SKM-1 (cell line): ENCODE results near the gene JAML.

Experiments used
- DNase-seq: peaks from one replicate; lab custom pipeline; 2025; ENCODE audit not compliant: unreplicated experiment; lab: John Stamatoyannopoulos, UW

Gene JAML, protein sequence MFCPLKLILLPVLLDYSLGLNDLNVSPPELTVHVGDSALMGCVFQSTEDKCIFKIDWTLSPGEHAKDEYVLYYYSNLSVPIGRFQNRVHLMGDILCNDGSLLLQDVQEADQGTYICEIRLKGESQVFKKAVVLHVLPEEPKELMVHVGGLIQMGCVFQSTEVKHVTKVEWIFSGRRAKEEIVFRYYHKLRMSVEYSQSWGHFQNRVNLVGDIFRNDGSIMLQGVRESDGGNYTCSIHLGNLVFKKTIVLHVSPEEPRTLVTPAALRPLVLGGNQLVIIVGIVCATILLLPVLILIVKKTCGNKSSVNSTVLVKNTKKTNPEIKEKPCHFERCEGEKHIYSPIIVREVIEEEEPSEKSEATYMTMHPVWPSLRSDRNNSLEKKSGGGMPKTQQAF

DNA sequence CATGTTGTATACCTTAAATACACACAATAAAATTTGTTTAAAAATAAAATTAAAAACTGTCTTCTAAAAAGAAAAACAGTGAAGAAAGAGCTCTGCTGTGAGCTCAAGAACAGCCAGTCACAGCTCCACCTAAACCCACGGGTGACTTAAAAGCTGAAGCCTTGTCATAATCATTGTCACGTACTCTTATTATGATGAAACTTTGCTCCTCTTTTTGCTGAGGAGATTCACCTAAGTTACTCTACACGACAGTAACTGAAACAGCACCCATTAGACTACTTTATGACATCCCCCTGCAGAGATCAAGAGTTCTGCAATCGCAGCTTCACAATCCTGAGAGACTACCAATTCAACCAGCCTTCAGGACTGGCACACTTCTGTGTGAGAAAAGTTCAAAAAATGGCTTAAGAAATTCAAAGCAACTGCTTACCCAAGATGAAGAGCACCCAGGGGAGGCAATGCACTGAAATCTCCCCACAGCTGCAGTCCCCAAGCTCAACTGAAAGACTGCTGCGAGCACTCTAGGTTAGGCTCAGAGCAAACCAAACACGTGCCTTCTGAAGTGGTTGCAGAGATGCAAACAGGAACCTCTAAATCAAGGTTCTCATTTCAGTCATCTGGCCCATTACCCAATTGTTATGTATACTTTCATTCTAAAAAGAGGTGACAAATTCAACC lies at the start of gene JAML:
TSS of gene JAML (minus strand) at position 501 of the 678 bp plus-strand sequence. CDS start 10,145 bp downstream, outside the sequence.
- DNase-seq = no peak

DNA sequence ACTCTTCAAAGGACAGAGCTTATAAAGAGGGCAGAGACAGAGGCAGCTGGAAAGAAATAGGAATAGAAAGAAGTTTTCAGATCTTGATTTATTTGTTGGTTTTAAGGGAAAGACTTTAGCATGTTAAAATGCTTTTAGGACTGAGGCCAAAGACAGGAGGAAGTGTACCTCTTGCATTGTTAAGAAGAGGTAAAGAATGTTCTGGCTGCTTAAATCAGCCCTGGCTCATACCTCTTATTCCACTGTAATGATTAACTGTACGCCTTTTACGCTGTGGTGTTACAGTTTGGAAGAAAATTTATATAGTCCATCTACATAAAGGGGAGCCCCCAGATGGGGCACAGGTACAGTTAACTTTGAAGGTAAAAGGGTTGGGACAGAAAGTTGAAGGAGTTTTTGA lies 49.4 kb upstream of the JAML start:
- no peak for DNase-seq

DNA sequence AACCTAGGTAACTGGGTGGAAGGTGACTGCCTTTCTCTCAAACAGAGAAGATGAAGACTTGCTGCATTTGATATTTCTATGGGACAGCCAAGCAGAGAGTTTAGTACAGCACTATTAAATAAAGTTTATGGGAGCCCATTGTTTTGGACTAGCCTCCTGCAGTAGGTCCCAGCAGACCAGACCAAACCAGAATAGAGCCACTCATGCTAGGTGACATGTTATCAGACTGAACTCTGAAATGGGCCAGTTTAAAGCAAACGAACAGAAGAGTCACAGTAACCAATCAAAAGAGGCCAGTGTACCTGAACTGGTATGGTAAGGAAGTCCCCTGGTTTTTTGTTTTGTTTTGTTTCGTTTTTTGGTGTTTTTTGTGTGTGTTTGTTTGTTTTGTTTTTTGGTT lies 47.2 kb upstream of the JAML start:
- DNase-seq = no peak

DNA sequence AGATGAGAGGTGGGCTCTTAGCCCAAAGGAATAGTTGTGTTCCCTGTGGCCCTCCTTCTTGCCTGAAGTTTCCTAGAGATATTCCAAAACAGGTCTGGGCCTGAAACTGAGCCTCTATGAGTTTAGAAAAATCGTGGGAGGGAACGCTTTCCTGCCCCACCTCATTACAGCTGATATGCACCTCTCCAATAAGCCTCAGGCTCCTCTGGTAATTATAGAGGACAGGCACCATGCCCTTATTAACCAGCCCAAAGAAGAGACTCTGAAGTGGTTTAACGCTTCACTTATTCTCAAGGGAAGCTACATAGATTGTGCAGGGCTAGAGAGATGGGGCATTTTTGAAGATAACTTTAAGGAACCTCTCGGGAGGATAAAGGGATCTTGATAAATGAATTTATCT lies 42.7 kb upstream of the JAML start:
- DNase-seq = no peak

DNA sequence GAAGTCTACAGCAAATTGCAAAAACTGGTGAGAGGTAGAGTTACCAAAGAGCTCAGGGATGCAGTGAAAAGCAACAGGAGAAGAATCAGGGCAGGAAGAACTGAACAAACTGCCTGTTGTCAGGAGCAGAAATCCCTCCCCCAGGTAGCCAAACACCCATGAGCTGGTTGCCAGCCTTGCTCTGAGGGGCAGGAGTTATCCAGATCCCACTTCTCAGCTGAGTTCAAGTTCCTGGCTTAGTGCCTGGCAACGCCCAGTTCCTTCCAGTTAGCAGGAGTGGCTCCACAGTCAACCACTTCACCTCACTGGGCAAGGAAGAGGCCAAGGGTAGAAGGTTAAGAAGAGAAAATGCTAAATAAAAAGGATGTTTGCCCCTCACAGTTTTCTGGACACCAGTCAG lies 41.1 kb upstream of the JAML start:
- no peak for DNase-seq

DNA sequence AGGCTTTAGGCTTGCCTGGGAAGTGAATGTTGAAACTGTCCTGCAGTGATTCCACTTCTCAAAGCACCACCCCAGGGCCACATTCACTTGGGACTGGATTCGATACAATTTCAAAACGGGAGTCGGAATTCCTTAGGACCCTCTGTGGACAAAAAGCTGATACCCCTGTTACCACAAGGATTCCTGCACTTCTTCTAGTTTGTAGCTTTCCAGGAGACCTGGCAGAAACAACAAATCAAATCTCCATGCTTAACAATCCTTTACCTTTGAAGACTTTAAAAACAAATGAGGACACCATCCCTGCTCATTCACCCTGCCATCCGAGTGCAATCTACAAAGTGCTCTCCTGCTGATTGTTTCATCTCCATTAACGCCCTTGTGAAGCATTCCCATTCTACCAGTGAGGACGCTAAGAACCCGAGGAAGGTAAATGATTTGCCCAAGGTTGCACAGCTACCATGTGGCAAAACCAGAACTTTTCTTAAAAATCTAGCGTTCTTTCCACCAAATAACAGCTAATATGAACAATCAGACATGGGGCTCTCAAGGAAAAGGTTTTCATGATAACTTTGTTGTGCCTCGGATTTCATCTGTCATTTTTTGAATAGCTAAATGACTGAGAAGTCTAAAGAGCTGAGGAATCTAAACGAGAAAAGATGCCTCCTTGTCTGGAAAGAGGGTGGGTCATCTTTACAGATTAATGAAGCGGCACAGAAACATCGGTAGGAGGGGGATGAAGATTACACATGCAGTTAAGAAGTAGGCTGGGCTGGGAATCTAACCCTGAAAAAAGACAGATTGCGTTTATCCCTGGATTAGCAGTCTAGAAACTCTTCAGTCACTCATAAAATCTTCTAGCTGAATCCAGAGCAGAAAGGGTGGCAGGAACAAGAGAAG lies 40.0 kb upstream of the JAML start:
- no peak for DNase-seq

DNA sequence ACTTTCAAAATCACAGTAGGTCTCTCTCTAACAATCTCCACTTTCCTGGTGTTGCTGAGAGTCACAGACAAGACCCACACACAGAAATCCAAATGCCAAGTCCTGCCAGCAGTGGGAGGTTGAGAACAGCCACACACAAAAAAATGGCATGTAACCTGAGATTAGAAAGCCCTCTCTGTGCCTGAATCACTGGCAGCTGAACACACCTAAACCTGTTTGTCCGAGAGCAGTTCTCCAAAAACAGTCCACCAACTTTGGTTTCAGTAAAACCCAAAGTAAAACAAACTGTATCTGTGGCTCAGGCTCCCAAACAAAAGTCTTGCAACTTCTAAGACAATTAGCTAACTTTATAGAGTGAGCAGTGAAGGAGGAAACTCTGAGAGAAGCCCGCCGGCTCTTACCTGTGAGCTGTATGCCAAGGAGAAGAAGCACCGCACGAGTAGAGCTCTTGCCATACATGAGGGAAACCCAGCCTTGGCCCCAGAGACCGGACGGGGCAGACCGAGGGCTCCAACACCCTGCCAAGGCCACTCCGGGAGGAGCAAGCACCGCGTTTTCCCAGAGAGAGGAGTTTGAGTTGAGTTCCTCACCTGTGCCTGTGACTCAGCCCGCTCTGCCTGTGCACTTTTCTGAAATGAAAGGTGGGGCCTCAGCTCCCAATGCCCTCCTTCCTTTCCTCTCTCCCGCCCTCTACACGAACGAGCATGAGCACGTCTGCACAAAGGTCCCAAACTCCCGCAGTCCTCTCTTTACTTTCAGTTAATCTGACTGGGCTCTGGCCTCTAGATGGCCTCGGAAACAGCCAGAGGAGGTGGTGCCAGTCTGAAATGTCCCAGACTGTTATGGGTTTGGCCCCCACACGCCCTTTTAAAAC lies 39.1 kb upstream of the JAML start, which contains the start of gene MPZL2:
TSS of gene MPZL2 (minus strand) at position 603 of the 874 bp plus-strand sequence. CDS start at position 459, 144 bp downstream.
- no peak for DNase-seq

DNA sequence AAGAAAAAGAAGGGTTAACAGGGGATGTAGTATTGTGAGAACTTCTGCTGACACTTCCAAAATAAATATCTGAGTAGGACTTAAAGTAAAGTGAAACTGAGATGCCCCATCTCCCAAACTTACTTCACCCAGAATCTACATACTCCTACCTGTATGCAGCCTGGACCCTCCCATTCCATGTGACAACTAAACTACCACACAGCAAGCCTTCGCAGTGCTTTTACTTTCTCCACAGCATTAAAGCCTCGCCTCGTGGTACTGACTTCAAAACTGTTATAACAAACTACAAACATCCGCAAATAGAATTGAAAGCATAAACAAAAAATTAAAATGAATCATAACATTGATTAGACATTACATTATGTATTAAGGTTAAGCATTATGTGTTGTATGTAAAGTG lies 38.3 kb upstream of the JAML start:
- DNase-seq = no peak

DNA sequence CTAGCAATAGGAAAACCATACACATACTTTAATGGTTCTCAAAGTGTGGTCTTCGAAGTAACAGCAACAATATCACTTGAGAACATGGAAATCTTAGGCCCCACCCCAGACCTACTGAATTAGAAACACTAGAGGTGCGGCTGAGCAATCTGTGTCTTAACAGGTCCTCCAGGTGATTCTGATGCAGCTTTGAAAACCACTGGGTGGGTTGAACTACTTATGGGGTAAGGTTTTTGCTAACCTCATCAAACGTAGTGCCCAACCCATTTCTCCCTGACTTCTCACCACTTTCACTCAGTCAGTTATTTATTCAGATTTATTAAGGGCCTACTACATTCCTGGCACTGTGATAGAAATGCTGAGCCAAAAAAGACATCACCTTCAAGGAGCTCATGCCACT lies 35.5 kb upstream of the JAML start:
- no peak for DNase-seq

DNA sequence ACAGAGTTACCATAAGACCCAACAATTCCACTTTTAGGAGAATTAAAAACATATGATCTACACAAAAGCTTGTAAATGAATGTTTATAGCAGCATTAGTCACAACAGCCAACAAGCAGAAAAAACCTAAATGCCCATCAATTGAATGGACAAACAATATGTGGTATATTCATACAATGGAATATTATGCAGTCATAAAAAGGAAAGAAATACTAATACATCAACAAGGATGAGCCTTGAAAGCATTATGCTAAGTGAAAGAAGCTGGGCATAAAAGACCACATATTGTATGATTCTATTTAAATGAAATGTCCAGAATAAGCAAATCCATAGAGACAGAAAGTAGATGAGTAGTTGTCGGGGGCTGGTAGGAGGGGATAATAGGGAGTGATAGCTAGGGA lies 34.3 kb upstream of the JAML start:
- DNase-seq = no peak

DNA sequence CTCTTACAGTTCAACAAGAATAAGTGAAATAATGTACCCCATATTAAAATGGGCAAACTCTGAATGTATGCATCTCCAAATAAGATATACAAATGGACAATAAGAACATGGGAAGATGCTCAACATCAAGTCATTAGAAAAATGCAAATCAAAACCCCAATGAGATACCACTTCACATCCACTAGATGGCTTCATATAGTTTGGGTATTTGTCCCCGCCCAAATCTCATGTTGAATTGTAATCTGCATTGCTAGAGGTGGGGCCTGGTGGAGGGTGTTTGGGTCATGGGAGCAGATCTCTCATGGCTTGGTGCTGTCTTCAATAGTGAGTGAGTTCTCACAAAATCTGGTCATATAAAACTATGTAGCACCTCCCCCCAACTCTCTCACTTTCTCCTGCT lies 33.6 kb upstream of the JAML start:
- no peak for DNase-seq

DNA sequence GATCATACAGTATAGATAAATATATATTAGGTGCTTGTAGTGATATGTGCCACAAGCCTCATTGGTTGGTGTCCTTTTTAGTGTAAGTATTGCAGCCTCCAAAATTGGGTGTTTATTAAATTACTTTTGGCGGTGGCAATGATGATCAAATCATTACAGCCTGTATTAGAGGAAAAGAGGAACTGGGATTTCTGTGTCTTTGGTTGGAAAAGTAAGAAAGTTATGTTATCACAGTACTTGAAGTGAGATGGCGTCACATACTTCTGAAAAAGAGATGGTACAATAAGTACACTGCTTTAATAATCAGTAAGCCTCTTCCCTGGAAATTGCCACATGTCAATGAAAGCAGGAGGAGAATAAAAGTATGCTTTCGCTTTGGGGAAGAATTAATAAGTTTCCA lies 27.9 kb upstream of the JAML start:
- DNase-seq = no peak

DNA sequence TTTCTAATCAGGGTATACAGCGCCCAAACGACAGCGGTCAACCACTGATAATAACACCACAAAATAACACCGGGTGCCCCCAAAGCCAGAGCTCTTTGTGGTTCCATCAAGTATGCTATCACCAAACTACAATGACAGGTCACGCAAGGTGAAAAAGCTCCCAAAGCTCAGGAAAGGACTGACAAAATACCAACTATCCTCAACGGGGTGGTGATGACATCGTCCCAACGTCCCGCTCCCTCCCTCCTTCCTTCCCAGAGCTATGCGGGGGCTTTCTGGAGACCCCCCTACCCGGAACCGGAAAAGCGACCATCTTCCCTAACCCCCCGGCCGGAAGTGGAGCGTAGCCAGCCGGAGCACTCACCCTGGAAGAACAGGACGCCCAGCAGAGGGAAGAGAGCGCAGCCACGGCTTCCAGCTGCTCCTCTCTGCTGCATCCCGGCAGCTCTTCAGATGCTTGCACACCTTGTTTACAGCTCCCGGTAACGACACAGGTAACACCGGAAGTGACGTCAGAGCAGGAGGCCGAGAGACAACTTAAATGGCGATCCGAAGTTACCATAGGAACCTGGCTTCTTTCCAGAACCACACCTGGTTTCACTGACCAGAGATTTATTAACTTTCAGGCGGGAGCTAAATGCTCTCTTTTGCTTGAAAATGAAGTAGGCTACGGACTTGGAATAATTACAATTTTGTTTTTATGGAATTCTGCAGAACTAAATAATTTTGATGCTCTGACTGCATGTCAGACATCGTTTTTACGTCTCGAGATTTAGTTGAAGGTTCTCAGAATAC lies 27.2 kb upstream of the JAML start, which contains the start of gene MPZL3:
TSS of gene MPZL3 (minus strand) at position 508 of the 795 bp plus-strand sequence. CDS start at position 437, 71 bp downstream.
- no peak for DNase-seq

DNA sequence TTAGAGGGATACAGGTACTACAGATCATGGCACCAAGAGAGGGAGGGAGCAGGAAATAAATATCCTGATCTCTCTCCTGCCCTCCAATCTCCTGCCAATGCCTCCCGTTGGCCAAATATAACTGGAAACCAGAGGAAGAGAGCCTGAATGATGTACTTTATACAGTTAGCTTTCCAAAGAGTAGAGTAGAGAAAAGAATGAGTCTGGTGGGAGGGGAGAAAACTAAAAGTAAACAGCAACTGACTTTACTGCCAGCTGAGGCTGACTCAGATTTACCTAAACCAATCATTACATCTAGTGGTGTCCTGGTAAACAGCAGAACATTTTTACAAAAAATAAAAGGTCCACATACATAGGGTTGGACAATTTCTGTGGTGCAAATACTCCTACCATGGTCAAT lies 22.2 kb upstream of the JAML start:
- DNase-seq = no peak

DNA sequence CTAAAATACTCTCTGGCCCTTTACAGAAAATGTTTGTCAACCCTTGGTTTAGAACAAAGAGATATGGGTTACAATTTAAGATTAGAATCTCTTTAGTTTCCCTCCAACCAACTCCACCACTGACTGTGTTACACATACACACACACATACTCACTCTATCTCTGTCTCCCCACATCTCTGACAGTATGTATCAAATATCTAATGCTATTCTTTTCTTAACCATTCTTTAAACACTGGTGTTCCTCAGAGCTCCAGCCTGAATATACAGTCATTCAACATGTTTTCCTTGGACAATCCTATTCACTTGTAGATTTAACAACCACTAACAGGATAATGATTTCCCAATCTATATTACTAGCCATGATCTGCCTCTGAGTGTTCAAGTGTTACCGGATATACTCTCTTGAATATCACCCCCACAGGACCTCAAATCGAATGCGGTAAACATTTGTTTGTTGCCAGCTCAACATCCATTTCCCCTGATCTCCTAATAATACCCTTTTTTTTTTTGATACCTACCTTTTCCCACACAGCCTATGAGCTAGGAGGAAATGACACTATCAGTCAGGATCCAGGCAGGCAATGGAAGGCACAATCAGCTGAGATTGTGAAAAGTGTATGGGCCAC lies 21.2 kb upstream of the JAML start:
- DNase-seq = no peak

DNA sequence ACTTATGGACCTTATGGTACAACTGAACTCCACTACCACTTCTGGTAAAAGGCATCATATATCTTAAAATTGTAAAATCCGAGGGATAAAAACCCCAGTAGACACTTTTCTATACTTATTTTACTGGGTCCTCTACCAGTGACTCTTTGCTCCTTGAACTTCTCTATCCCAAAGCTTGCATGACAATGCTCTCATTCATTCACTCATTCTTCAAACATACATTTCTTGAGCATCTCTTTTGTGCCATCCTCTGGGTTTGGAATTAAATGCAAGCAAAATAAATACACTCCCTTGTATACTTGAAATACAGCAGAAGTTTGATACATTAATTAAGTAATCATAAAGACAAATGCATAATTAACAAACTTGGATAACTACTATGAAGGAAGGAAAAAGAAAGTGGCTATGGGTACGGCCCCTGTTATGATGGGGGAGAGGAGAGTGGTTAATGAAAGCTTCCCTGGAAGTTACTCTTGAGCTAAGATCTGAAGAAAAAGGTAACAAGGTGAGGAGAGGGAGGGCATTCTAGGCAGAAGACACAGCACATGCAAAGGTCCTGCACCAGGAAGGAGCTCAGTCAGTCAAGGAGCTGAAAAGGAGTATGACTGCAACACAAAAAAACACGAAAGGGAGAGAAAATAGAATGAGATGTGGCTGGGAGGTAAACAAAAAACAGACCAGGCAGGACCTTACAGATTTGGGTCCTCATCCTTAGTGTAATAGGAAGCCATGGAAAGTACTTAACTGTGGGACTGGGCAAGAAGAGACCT lies 19.4 kb upstream of the JAML start:
- DNase-seq = no peak

DNA sequence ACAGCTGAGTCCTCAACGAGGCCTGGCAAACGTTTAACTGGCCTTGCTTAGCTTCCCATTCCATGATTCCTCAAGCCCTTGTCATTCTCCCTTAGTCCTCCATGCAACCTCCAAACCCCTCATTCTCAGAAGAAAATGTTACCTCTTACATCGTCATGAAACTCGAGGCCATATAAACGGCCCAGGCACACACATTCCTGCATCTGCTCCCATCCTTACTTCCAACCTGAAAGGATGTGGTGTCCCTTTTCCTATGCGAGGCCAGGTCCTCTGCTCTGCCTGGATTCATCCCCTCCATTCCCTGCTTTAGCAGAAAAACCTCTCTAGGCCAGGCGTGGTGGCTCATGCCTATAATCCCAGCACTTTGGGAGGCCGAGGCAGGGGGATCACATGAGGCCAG lies 18.4 kb upstream of the JAML start:
- no peak for DNase-seq

DNA sequence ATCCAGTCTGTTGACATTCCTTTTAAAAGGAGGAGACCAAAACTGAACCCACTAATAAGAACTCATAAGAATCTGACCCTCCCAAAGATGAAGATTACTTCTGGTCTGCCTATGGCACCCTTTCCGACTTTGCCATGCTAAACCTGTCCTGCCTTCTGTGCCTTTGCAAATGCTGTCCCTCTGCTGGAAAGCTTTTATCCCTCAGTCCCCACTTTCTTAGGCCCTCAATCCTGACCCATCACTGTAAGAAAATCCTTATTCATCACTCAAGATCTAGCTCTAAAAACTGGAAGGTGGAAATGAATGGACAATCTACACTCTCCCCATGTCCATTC lies 16.9 kb upstream of the JAML start:
- DNase-seq = no peak
